ENCODE data around the gene DGKI.

- TF ChIP-seq CTCF (IDR thresholded peaks at IDR 0.05; ENCODE audit: low read length) (peak; percentile 82), EZH2 (IDR thresholded peaks at IDR 0.05; ENCODE audit: borderline replicate concordance, low read length) (no peak)
These were observed 254.4 kb downstream of the DGKI start for GRCh38 chr7:137592232-137592896.
